Body of pancreas (tissue), 4 donors: ENCODE data around the gene GSE1. TPM values are rescaled to one million over a fixed set of nuclear protein-coding genes. Genes with fewer than 3 reads are reported as not detected.
"Not testable (repeated sequence)": the region's sequence is repeated elsewhere in the genome, so short reads cannot be mapped to it uniquely, and the experiment has no call there.

Experiments
- ATAC-seq: fragments of 150-250 bp; one replicate; pipeline ENCODE4 v1.9.1; 2016
- DNase-seq, 4 donors: peaks; one replicate each; pipeline ENCODE4 v3.0.0-alpha.2; 2019
- H3K27ac ChIP-seq, 4 donors: fragments of 200-600 bp; sonication (generic); 1 replicate in 3 of 4; 2 replicates in 1 of 4; pipeline versions ENCODE4 v1.5.1 to v1.6.1; 2016 to 2019; ENCODE audit warnings: mild to moderate bottlenecking in 1 of 4, mixed read lengths in 1 of 4, moderate library complexity in 1 of 4
- H3K27me3 ChIP-seq, 2 donors: fragments of 200-600 bp; sonication (generic); one replicate each; pipeline ENCODE4 v1.6.0; 2016; ENCODE audit warnings: mild to moderate bottlenecking in 1 of 2
- H3K36me3 ChIP-seq, 2 donors: fragments of 200-600 bp; sonication (generic); replicated peaks in 1 of 2; 2 replicates each; pipeline ENCODE4 v1.5.1; 2016; ENCODE audit warnings: low read depth in 2 of 2; ENCODE audit not compliant: insufficient read depth in 1 of 2
- H3K4me1 ChIP-seq: fragments of 200-600 bp; sonication (generic); one replicate; pipeline ENCODE4 v1.6.0; 2016
- H3K4me3 ChIP-seq, 2 donors: fragments of 200-600 bp; sonication (generic); 1 replicate in 1 of 2; 2 replicates in 1 of 2; pipeline ENCODE4 v1.5.1; 2016 to 2019
- H3K9me3 ChIP-seq, 3 donors: fragments of 200-600 bp; sonication (generic); 1 replicate in 2 of 3; 2 replicates in 1 of 3; pipeline ENCODE4 v1.5.1; 2016
- CTCF ChIP-seq, 7 experiments: fragments of 450-650 bp in 4 of 7; fragments of 200-600 bp in 3 of 7; sonication (generic) in 3 of 7; IDR thresholded peaks; one replicate each; pipeline ENCODE4 v1.5.1; 2016 to 2019; ENCODE audit warnings: antibody characterized with exemption in 7 of 7
- POLR2A ChIP-seq, 3 donors: fragments of 450-650 bp; IDR thresholded peaks; one replicate each; pipeline ENCODE4 v1.6.1; 2016; ENCODE audit warnings: antibody characterized with exemption in 3 of 3, mild to moderate bottlenecking in 2 of 3
- WGBS, 2 donors: methylation state at CpG; one replicate each; pipeline ENCODE4 v1.1.5; 2017; 5-methylcytosine and 5-hydroxymethylcytosine counted together
- intact Hi-C: fragments of 100-400 bp; cut with DNase I; formaldehyde crosslinking; loops from one replicate; pipeline ENCODE4 v1.15.1; 2023
- total RNA-seq, 2 donors: library from RNA; depleted of rRNA; stranded (reverse); fragments of >200 nt; gene quantifications; one replicate each; pipeline ENCODE4 v1.1.0, GENCODE V29; 2016

Gene GSE1
- total RNA-seq, 2 donors from 2014 or later: 76.5 to 221 TPM

GRCh38 chr16:85588562-85589503 lies 24.3 kb upstream of the GSE1 start:
- H3K36me3 ChIP-seq: no peaks in the 10 kb centered on the region
- H3K27ac ChIP-seq: no peak overlapping the region
- H3K4me3 ChIP-seq: no peak overlapping the region
- no peaks in the 10 kb centered on the region for H3K27me3 ChIP-seq
- intact Hi-C loops: no loop called here
- WGBS, 2 donors: 69 to 79% methylated on average over 17 to 27 of the region's 27 CpGs
- H3K9me3 ChIP-seq: no peaks in the 10 kb centered on the region
- ATAC-seq: no peak
- peaks cover 20% of the 10 kb centered on the region for H3K4me1 ChIP-seq
- no peak for DNase-seq
- TF ChIP-seq CTCF (IDR thresholded peaks at IDR 0.05) (no peak), POLR2A (IDR thresholded peaks at IDR 0.05) (no peak)

GRCh38 chr16:85589688-85590505 lies 23.2 kb upstream of the GSE1 start:
- Histone ChIP-seq H3K9me3 (no peaks in the 10 kb centered on the region), H3K4me1 (peaks cover 20% of the 10 kb centered on the region)

GRCh38 chr16:85590506-85590832 lies 22.7 kb upstream of the GSE1 start:
- Histone ChIP-seq H3K27me3 (no peaks in the 10 kb centered on the region), H3K36me3 (no peaks in the 10 kb centered on the region), H3K4me1 (peaks cover 20% of the 10 kb centered on the region), H3K9me3 (no peaks in the 10 kb centered on the region), H3K4me3 (no peak overlapping the region), H3K27ac (no peak overlapping the region)
- TF ChIP-seq POLR2A (IDR thresholded peaks at IDR 0.05) (no peak), CTCF (IDR thresholded peaks at IDR 0.05) (no peak)
- no peak for ATAC-seq
- no peak for DNase-seq
- 97% methylated on average over 12 of the region's 12 CpGs for WGBS, 2 donors
- intact Hi-C loops: no loop called here

More at GRCh38 chr16:85589688-85590505, 23.2 kb upstream of the GSE1 start:
- H3K27me3 ChIP-seq: no peaks in the 10 kb centered on the region
- no peak for ATAC-seq
- no peak overlapping the region for H3K4me3 ChIP-seq
- DNase-seq: no peak
- WGBS, 2 donors: 93% methylated on average over 20 of the region's 20 CpGs
- H3K36me3 ChIP-seq: no peaks in the 10 kb centered on the region
- no peak for TF ChIP-seq CTCF (IDR thresholded peaks at IDR 0.05)
- no peak for TF ChIP-seq POLR2A (IDR thresholded peaks at IDR 0.05)
- H3K27ac ChIP-seq: no peak overlapping the region
- intact Hi-C loops: no loop called here

GRCh38 chr16:85591381-85591780 lies 21.7 kb upstream of the GSE1 start:
- 89 to 94% methylated on average over 9 to 11 of the region's 11 CpGs for WGBS, 2 donors
- ATAC-seq: no peak
- TF ChIP-seq CTCF (IDR thresholded peaks at IDR 0.05) (no peak), POLR2A (IDR thresholded peaks at IDR 0.05) (no peak)
- Histone ChIP-seq H3K36me3 (no peaks in the 10 kb centered on the region), H3K27ac (no peak overlapping the region), H3K9me3 (no peaks in the 10 kb centered on the region), H3K4me3 (no peak overlapping the region), H3K27me3 (no peaks in the 10 kb centered on the region), H3K4me1 (peaks cover 13% of the 10 kb centered on the region)
- DNase-seq: no peak
- intact Hi-C loops: no loop called here

- H3K9me3 ChIP-seq, H3K36me3 ChIP-seq, intact Hi-C loops, DNase-seq, H3K4me3 ChIP-seq, H3K27ac ChIP-seq, ATAC-seq, H3K4me1 ChIP-seq, H3K27me3 ChIP-seq: not testable (repeated sequence)
- 54 to 58% methylated on average over 8 of the region's 8 CpGs for WGBS, 2 donors
These were observed 20.8 kb upstream of the GSE1 start for GRCh38 chr16:85592277-85592676.
